SK-N-SH (cell line): ENCODE measurements around the gene KLHL28.

ENCODE experiments used
- CHD2 ChIP-seq: fragments of 150-350 bp; IDR thresholded peaks from 2 replicates; pipeline ENCODE4 v1.6.1; 2018; ENCODE audit warnings: low read length; ENCODE audit not compliant: partially characterized antibody
- EP300 ChIP-seq, 2 experiments: IDR thresholded peaks; 2 replicates each; pipeline versions ENCODE4 v1.4.0 to v1.6.1; 2012; ENCODE audit warnings: borderline replicate concordance in 1 of 2, low read depth in 1 of 2, low read length in 1 of 2
- EZH2phosphoT487 ChIP-seq: fragments of 200-600 bp; sonication (generic); IDR thresholded peaks from 2 replicates; pipeline ENCODE4 v1.6.1; 2017; ENCODE audit warnings: low read depth, mixed run types, mild to moderate bottlenecking, antibody characterized with exemption, moderate library complexity, borderline replicate concordance
- FOSL2 ChIP-seq: IDR thresholded peaks from 2 replicates; pipeline ENCODE4 v1.4.0; 2012; ENCODE audit warnings: low read depth, mild to moderate bottlenecking, moderate library complexity, borderline replicate concordance
- GABPA ChIP-seq: IDR thresholded peaks from 2 replicates; pipeline ENCODE4 v1.4.0; 2012; ENCODE audit warnings: low read depth, mild to moderate bottlenecking
- MXI1 ChIP-seq: IDR thresholded peaks from 2 replicates; pipeline ENCODE4 v1.6.1; 2012; ENCODE audit warnings: mild to moderate bottlenecking, low read depth, low read length, improper control_type of control experiment
- NRF1 ChIP-seq: IDR thresholded peaks from 2 replicates; pipeline ENCODE4 v1.6.1; 2012; ENCODE audit warnings: low read depth, mild to moderate bottlenecking, low read length
- RAD21 ChIP-seq: IDR thresholded peaks from 2 replicates; pipeline ENCODE4 v1.6.1; 2012; ENCODE audit warnings: mild to moderate bottlenecking, low read length
- REST ChIP-seq: IDR thresholded peaks from 2 replicates; pipeline ENCODE4 v1.6.1; 2012; ENCODE audit warnings: mild to moderate bottlenecking, low read depth, low read length, moderate library complexity
- SIN3A ChIP-seq: IDR thresholded peaks from 2 replicates; pipeline ENCODE4 v1.6.1; 2012; ENCODE audit warnings: low read depth, mild to moderate bottlenecking, low read length, moderate library complexity, borderline replicate concordance
- USF1 ChIP-seq: IDR thresholded peaks from 2 replicates; pipeline ENCODE4 v1.4.0; 2012; ENCODE audit warnings: low read depth, borderline replicate concordance
- TF ChIP-seq, protein P1 (sequence below): fragments of 200-600 bp; sonication (generic); IDR thresholded peaks from 2 replicates; pipeline ENCODE4 v1.6.1; 2017; ENCODE audit warnings: antibody characterized with exemption, mild to moderate bottlenecking, moderate library complexity

DNA sequence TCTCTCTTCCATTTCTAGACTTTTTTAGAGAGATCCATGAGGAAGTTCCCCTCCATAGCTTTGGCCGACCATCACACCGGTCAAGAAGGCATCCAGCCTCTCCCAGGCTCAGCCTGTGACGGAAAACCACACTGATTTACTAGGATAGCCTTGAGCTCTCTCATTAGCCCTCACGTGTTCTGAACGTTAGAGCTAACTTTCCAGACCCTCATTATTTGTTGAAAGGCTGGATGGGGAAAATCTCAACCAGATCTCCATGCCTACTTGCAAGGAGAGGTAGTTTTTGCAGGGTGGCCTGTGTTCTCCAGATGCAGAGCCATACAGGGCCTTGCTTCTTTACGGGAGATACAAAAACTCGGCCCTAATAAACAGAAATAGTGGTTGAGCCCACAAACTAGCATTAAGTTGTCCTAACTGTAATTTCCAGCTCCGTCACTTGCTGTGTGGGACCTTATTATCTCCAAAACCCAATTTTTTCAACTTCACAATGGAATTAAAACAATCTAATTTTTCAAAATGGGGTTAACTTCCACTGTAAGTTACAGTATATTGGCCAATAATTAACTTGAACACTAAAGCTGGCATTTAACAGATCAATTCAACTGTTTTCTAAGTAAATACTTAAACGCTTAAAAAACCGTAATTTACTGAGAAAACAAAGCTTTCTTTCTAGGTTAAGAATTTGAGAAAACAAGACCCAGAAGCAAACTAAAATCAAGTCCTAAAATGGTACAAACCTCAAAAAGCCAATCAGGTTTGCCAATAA is 65.3 kb downstream of the KLHL28 start:
- no peak for TF ChIP-seq NRF1
- TF ChIP-seq, protein P1, sequence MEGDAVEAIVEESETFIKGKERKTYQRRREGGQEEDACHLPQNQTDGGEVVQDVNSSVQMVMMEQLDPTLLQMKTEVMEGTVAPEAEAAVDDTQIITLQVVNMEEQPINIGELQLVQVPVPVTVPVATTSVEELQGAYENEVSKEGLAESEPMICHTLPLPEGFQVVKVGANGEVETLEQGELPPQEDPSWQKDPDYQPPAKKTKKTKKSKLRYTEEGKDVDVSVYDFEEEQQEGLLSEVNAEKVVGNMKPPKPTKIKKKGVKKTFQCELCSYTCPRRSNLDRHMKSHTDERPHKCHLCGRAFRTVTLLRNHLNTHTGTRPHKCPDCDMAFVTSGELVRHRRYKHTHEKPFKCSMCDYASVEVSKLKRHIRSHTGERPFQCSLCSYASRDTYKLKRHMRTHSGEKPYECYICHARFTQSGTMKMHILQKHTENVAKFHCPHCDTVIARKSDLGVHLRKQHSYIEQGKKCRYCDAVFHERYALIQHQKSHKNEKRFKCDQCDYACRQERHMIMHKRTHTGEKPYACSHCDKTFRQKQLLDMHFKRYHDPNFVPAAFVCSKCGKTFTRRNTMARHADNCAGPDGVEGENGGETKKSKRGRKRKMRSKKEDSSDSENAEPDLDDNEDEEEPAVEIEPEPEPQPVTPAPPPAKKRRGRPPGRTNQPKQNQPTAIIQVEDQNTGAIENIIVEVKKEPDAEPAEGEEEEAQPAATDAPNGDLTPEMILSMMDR: no peak
- no peak for TF ChIP-seq MXI1
- TF ChIP-seq RAD21: no peak
- no peak for TF ChIP-seq GABPA
- TF ChIP-seq EZH2phosphoT487: no peak
- no peak for TF ChIP-seq SIN3A
- TF ChIP-seq REST: no peak
- no peak for TF ChIP-seq USF1
- no peak for TF ChIP-seq EP300 (IDR thresholded peaks at IDR 0.05; ENCODE audit: borderline replicate concordance in 1 of 2, low read depth in 1 of 2, low read length in 1 of 2)
- TF ChIP-seq CHD2: no peak
- no peak for TF ChIP-seq FOSL2
